HG02678 (cell line): ENCODE results near the gene MYH15.
A peak's percentile ranks its signal among the peaks of the same experiment; 100 is the strongest.

Experiments used
- ATAC-seq: cut with Tn5 transposase; IDR thresholded peaks from one replicate; pipeline ENCODE4 v1.9.1; 2021; ENCODE audit warnings: mild to moderate bottlenecking, moderate library complexity; ENCODE audit not compliant: unreplicated experiment

MYH15 gene

DNA sequence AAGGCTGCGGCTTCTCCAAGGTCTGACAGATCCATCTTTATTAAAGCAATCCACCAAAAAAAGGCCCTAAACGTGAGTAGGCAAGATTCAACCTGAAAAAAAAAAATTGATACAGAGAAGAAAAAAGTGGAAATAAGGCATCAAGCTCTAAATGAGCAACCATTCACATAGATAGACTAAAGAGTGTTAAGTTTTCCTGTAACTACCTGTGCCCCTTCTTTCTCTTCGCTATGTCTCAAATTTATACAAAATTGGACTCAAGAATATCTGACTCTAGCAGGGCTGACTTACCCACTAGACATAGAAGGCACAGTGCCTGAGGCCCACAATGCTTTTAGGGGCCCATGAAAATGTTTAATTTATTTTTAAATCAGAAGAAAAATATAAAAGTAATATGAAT lies at the start of gene MYH15:
Gene MYH15 (minus strand): TSS at position 101 of the 400 bp plus-strand sequence. CDS start 66 bp downstream, at position 35.
- ATAC-seq, result no peak

DNA sequence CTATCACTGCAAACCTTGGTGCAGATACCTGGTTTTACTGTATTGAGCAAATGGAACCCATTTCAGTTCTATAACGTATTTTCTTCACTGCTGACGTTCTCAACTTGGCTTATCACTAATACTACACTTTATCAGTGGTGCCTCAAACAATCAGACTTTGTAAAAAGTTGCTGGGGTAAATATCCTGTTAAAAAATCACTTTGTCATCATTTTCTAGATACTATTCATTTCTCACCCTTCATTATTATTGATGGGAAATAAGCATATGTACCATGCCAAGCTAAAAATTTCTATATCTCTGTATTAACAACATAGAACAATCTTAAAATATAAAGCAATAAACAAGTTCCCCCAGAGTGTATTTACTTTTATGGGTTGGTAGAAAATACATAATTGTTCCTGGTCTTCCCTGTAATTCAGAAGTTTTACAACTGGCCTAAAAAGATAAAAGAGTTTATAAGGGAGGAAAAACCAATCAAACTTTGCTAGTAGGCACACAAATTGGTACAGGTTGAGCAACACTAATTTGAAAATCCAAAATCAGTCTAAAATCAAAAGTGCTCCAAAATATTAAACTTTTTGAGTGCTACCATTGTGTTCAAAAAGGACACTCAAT lies 45.7 kb upstream of the MYH15 start:
- ATAC-seq, result no peak

DNA sequence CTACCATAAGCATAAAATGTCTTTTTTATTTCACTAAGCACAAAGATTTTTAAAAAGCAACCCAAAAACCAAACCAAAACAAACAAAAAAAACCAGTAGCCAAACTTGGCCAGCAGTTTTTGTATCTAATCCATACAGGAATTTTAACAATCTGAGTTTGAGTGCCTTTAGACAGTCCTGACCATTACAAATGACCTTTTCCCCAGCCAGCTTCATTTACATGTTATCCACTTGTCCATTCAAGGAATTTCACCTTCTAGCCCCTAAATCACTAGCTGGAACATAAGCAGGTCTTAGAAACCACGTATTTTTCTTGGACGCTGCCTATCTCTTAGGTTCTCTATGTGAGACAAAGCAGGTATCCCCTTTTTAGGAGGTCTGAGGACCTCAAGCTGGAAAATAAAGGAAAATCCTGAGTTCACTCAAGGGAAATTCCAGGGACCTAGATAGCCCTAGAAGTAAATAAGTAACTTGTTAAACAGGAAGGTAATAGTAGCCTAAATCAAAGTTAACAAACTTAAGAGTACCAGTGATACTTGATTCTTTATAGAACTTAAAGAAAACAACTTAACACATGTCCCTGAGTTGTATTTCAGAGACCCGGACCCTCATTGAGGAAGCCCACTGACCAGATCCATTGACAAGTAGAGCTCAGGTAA lies 44.6 kb upstream of the MYH15 start:
- no peak for ATAC-seq

- ATAC-seq, result no peak
Measured at GRCh38 chr3:108554229-108554628, 43.8 kb upstream of the MYH15 start.

DNA sequence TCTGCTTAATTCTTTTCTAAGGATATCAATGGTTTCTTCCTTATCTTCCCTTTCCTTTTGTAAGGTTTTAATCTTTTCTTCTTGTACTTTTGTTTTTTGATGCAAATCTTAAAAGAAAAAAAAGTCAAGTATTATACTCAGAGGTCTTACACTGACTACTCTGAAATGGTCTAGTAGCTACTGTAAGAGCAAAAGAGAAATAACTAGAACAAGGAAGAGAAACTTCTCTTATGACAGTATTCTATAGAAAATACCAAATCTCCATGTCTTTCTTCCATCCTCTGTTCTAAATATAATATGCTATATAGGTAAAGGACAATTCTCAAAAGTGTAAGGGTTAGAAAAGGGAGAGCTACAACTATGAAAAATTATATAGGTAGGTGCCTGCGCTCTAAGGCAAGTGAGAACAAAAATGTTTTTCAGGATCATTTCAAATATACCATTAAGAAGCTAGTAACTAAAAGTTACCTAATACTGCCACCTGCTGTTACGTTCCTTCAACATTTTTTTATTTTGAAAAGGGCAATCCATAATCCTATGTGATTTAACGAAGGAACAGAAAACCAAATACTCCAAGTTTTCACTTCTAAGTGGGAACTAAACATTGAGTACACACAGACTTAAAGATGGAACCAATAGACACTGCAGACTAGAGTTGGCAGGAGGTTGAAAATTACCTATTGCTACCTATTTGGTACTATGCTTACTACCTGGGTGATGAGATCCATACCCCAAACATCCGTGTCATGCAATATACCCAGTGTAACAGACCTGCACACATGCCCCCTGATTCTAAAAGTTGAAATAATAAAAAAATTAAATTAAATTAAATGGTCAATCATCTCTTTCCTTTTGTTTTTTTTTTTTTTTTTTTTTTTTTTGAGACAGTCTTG lies 42.1 kb upstream of the MYH15 start:
- peak; percentile 58 for ATAC-seq

- ATAC-seq, result no peak
Measured at GRCh38 chr3:108548886-108549285, 38.5 kb upstream of the MYH15 start.

GRCh38 chr3:108548304-108548703 lies 37.9 kb upstream of the MYH15 start:
- ATAC-seq, result no peak

GRCh38 chr3:108546692-108547091 lies 36.3 kb upstream of the MYH15 start:
- no peak for ATAC-seq

GRCh38 chr3:108546247-108546646 lies 35.9 kb upstream of the MYH15 start:
- ATAC-seq, result peak; percentile 46

GRCh38 chr3:108538083-108538482 lies 27.7 kb upstream of the MYH15 start:
- no peak for ATAC-seq

DNA sequence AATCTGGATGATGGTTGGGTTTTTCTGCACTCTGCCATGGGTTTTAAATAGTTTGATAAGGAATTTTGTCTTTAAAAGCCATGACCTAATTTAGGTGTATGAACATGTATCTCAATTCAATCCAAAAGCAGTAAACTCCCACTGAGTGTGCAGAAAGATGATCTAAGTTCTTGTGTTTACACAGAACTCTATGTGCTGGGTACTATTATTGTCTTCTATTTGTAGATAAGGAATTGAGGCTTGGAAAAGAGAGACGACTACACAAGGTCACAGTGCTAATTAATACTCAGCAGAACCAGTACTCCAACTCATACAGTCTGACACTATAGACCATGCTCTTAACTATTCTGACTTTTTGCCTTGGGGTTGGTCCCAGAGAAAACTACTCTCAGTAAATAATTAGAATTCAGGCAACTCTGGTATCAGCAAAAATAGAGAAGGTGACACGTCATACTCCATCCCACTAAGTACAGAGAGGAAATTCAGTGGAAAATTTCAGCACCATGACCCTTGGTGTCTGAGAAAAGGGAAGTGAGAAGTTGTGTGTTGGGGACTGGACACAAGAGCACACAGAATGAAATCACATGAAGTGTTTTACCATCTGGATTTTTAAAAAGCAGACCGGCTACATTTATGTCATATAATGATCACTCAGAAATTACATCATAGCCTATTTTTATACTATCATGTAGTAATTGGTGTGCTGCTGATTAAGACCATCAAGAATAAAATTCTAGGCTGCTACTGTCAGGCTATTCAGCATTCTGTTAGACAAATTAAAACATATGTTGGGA lies 18.3 kb upstream of the MYH15 start:
- ATAC-seq, result peak; percentile 90

DNA sequence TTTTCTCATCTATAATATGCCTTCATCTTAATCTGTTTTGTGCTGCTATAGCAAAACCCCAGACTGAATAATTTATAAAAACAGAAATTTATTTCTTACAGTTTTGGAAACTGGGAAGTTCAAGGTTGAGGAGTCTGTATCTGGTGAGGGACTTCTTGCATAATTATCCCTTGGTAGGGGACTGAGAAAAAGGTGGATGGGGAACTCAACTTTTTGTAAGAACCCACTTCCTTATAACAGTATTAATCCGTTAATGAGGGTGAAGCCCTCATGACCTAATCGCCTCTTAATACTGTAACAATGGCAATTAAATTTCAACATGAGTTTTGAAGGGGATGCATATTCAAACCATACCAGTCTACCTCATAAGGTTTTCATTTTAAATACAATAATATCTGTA lies 17.4 kb upstream of the MYH15 start:
- no peak for ATAC-seq

DNA sequence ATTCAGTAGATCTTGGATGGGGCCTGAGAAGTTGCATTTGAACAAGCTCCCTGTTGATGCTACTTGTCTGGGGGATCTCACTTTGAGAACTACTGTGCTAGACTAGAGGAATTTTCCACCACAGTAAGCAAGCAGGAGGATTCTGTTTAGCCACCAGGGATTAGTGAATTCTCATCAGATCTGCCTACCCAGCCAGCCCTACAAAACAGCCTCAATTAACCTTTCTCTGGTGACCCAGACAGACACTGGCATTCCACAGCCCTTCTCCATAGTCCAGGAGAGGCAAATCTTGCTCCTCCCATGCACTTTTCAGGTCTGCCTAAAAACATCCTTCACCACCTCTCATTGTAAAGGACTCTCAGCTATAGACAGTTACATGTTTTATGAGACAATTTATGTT lies 16.7 kb upstream of the MYH15 start:
- ATAC-seq, result no peak

- no peak for ATAC-seq
Measured at GRCh38 chr3:108525971-108526370, 15.6 kb upstream of the MYH15 start.

DNA sequence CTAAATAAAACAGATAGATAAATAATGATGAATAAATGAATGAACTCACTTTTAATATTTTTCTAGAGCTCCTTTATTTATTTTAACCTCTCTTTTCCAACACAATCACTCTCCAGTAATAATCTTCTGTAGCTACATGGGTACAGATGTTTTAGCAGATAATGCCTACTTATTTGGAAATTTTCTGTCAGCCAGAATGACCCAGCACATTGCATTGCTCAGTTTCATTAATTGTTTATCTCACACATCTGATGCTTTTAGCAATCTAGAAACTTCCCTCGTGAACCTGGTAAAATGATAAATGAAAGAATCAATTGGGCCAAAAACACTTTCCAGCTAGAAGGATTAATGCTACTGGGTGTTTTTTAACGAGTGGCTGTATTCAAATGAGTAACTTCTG lies 14.9 kb upstream of the MYH15 start:
- no peak for ATAC-seq

DNA sequence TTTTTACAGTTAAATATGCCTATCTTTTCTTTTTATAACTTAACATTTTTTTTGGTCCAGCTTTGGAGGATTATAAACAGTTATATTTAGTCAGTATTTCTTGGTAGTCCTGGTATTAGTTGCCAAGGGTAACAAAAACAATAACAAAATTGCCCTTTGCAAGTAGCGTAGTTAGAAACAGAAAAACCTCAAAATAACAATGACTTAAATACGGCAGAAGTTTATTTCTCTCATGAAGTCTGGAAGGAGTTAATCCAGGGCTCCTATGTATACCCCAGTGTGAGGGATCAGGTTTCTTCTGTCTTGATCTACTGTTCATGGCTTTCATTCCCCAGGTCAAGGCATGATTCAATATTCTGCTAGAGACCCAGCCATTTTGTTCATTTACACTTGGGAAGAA lies 14.1 kb upstream of the MYH15 start:
- ATAC-seq, result no peak

GRCh38 chr3:108518895-108519294 lies 8.5 kb upstream of the MYH15 start:
- ATAC-seq, result no peak

DNA sequence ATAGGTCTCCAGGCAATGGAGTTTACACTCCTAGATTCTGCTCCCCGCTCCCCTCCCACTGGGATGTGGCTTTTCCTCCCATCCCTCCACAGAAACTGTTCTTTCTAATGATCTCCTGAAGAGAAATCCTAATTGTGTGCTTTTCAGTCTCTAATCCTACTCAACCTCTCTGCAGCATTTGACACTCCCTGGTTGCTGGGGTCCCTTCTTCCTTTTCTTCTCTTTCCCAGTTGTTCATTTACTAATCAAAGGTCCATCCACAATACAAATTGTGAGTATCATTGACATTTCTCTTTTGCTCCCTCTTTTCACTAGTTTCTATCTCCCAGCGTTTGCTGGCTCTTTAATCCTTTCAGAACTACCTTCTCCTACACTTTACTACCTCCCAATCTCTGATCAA lies 6.5 kb upstream of the MYH15 start:
- no peak for ATAC-seq

GRCh38 chr3:108513961-108514360 lies 3.6 kb upstream of the MYH15 start:
- ATAC-seq, result no peak

- ATAC-seq, result no peak
Measured at GRCh38 chr3:108512671-108513070, 2.3 kb upstream of the MYH15 start.

DNA sequence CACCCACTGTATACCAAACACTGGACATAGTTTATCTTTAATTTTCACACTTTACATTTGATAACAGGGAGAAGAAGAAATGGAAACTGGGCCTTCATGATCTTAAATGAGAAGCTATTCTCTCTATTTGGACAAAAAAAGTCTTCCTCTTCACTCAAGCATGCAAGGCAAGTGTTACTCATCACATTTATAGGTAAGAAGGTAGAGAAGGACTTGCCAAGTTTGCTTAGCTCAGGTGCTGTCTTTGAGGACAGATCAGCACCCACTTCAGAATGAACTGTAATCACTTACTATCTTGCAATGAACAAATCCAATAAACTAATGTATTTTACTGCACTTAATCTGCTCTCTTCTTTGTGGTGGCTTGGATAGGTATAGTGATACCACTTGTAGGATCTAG lies 1.1 kb upstream of the MYH15 start:
- no peak for ATAC-seq
